SK-N-SH treated with all-trans-retinoic acid at 6 μM for 48 hours (cell line): ENCODE measurements around the gene STARD10.

Experiments
- ATAC-seq: fragments of 200-7000 bp; cut with Tn5 transposase; 3 replicates; pipeline ENCODE4 v1.9.1; 2020; ENCODE audit warnings: mild to moderate bottlenecking, moderate library complexity
- ARNTL ChIP-seq: fragments of 450-650 bp; formaldehyde crosslinking; IDR thresholded peaks from 2 replicates; pipeline ENCODE4 v1.5.0; 2020; ENCODE audit warnings: low read depth, mild to moderate bottlenecking, moderate library complexity, borderline replicate concordance
- BACH2 ChIP-seq: fragments of 250-450 bp; sonication (Bioruptor Pico); IDR thresholded peaks from 2 replicates; pipeline ENCODE4 v1.9.0; 2021; ENCODE audit warnings: mild to moderate bottlenecking, borderline replicate concordance
- CSDC2 ChIP-seq: fragments of 250-450 bp; sonication (Bioruptor Pico); IDR thresholded peaks from 2 replicates; pipeline ENCODE4 v1.5.0; 2020; ENCODE audit warnings: mild to moderate bottlenecking, moderate library complexity
- ESRRG ChIP-seq: fragments of 250-450 bp; sonication (Bioruptor Pico); IDR thresholded peaks from 2 replicates; pipeline ENCODE4 v1.6.1; 2021; ENCODE audit warnings: mild to moderate bottlenecking
- GLIS3 ChIP-seq: fragments of 250-450 bp; sonication (Bioruptor Pico); IDR thresholded peaks from 2 replicates; pipeline ENCODE4 v1.5.0; 2020; ENCODE audit warnings: mild to moderate bottlenecking, moderate library complexity
- ISL1 ChIP-seq: fragments of 250-450 bp; sonication (Bioruptor Pico); IDR thresholded peaks from 2 replicates; pipeline ENCODE4 v2.1.2; 2022; ENCODE audit warnings: mild to moderate bottlenecking, moderate library complexity
- OSR1 ChIP-seq: fragments of 250-450 bp; sonication (Bioruptor Pico); IDR thresholded peaks from 2 replicates; pipeline ENCODE4 v1.8.0; 2022; ENCODE audit warnings: moderate library complexity, mild to moderate bottlenecking, inconsistent platforms
- PPARA ChIP-seq: fragments of 250-450 bp; sonication (Bioruptor Pico); IDR thresholded peaks from 2 replicates; pipeline ENCODE4 v1.5.0; 2020; ENCODE audit warnings: mild to moderate bottlenecking, borderline replicate concordance
- RARB ChIP-seq: fragments of 250-450 bp; sonication (Bioruptor Pico); IDR thresholded peaks from 2 replicates; pipeline ENCODE4 v1.8.0; 2021; ENCODE audit warnings: mild to moderate bottlenecking, moderate library complexity
- SNAI2 ChIP-seq: fragments of 250-450 bp; sonication (Bioruptor Pico); IDR thresholded peaks from 2 replicates; pipeline ENCODE4 v1.5.0; 2020; ENCODE audit warnings: mild to moderate bottlenecking, moderate library complexity
- TCF4 ChIP-seq: fragments of 250-450 bp; sonication (Bioruptor Pico); IDR thresholded peaks from 2 replicates; pipeline ENCODE4 v1.8.0; 2021; ENCODE audit warnings: mild to moderate bottlenecking, moderate library complexity, borderline replicate concordance
- TOX ChIP-seq: fragments of 250-450 bp; sonication (Bioruptor Pico); IDR thresholded peaks from 2 replicates; pipeline ENCODE4 v1.8.0; 2021; ENCODE audit warnings: mild to moderate bottlenecking, moderate library complexity, borderline replicate concordance
- ZC3H10 ChIP-seq: fragments of 250-450 bp; sonication (Bioruptor Pico); IDR thresholded peaks from 2 replicates; pipeline ENCODE4 v1.5.1; 2021; ENCODE audit warnings: mild to moderate bottlenecking, moderate library complexity
- ZFP3 ChIP-seq: fragments of 250-450 bp; sonication (Bioruptor Pico); IDR thresholded peaks from 2 replicates; pipeline ENCODE4 v1.5.0; 2020; ENCODE audit warnings: mild to moderate bottlenecking, moderate library complexity
- ZFP30 ChIP-seq: fragments of 450-650 bp; formaldehyde crosslinking; IDR thresholded peaks from 2 replicates; pipeline ENCODE4 v1.5.0; 2022; ENCODE audit warnings: mild to moderate bottlenecking, moderate library complexity
- ZNF565 ChIP-seq: fragments of 450-650 bp; formaldehyde crosslinking; conservative IDR thresholded peaks from 2 replicates; pipeline ENCODE4 v1.5.0; 2020; ENCODE audit warnings: low read depth, mild to moderate bottlenecking, moderate library complexity
- ZNF70 ChIP-seq: fragments of 450-650 bp; formaldehyde crosslinking; IDR thresholded peaks from 2 replicates; pipeline ENCODE4 v1.5.0; 2020; ENCODE audit warnings: mild to moderate bottlenecking, moderate library complexity
- ZNF8 ChIP-seq: fragments of 450-650 bp; formaldehyde crosslinking; IDR thresholded peaks from 2 replicates; pipeline ENCODE4 v1.5.0; 2020; ENCODE audit warnings: mild to moderate bottlenecking, moderate library complexity
- TF ChIP-seq, protein P1 (sequence below): fragments of 250-450 bp; sonication (Bioruptor Pico); IDR thresholded peaks from 2 replicates; pipeline ENCODE4 v1.5.1; 2021; ENCODE audit warnings: mild to moderate bottlenecking, moderate library complexity
- TF ChIP-seq, protein P2 (sequence below): fragments of 250-450 bp; sonication (Bioruptor Pico); IDR thresholded peaks from 2 replicates; pipeline ENCODE4 v1.8.0; 2021; ENCODE audit warnings: low read depth, mild to moderate bottlenecking, moderate library complexity, borderline replicate concordance
- TF ChIP-seq, protein P3 (sequence below): fragments of 250-450 bp; sonication (Bioruptor Pico); IDR thresholded peaks from 2 replicates; pipeline ENCODE4 v1.8.0; 2020; ENCODE audit warnings: mild to moderate bottlenecking, moderate library complexity, borderline replicate concordance
- TF ChIP-seq, protein P4 (sequence below): fragments of 250-450 bp; sonication (Bioruptor Pico); IDR thresholded peaks from 2 replicates; pipeline ENCODE4 v1.5.1; 2020; ENCODE audit warnings: low read depth, mild to moderate bottlenecking, moderate library complexity

The STARD10 gene

DNA sequence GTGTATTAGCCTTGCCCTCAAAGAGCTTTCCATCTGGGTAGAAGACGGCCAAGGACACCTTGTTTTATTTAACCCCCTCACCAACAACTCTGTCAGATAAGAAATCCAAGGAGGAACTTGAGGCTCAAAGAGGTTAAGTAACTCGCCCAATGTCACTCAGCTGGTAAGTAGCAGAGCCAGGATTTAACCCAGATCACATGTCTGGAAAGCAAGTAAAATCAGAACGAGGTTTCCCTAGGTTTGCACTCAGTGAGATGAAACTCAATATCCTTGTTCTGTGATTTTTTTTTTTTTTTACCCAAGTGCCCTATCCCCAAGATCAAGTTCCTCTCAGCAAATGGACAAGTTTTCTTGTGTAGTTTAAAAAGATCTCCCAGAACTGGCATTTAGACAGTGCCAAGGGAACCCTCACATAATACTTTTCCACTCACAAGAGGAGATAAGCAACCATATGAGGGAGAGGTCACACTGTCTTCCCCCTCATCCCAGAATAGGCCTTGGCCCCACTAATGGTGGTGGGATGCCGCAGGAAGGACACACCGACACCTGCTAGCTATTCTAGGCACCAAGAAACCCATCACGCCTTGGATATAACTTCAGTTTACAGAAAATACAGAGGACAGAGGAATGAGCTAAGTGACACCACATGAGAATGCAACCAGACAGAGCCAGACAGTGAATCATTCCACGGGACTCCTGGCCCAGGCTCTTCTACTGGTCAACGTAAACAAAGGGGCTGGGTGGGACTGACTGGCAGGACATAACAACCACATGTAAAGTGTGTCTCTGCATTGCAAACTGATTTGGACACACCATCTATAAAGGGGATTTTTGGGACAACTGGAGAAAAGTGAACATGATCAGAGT lies 33.1 kb downstream of the STARD10 start:
- ATAC-seq = peak; percentile 23; the same call in 2 of the 3 replicates
- TF ChIP-seq PPARA (CRISPR knock-in tag) (no peak), ZNF70 (CRISPR knock-in tag) (no peak), ESRRG (CRISPR knock-in tag) (no peak), GLIS3 (no peak), SNAI2 (CRISPR knock-in tag) (no peak), ZFP3 (CRISPR knock-in tag) (no peak)
- TF ChIP-seq, protein P1, sequence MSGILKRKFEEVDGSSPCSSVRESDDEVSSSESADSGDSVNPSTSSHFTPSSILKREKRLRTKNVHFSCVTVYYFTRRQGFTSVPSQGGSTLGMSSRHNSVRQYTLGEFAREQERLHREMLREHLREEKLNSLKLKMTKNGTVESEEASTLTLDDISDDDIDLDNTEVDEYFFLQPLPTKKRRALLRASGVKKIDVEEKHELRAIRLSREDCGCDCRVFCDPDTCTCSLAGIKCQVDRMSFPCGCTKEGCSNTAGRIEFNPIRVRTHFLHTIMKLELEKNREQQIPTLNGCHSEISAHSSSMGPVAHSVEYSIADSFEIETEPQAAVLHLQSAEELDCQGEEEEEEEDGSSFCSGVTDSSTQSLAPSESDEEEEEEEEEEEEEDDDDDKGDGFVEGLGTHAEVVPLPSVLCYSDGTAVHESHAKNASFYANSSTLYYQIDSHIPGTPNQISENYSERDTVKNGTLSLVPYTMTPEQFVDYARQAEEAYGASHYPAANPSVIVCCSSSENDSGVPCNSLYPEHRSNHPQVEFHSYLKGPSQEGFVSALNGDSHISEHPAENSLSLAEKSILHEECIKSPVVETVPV = no peak
- TF ChIP-seq, protein P2, sequence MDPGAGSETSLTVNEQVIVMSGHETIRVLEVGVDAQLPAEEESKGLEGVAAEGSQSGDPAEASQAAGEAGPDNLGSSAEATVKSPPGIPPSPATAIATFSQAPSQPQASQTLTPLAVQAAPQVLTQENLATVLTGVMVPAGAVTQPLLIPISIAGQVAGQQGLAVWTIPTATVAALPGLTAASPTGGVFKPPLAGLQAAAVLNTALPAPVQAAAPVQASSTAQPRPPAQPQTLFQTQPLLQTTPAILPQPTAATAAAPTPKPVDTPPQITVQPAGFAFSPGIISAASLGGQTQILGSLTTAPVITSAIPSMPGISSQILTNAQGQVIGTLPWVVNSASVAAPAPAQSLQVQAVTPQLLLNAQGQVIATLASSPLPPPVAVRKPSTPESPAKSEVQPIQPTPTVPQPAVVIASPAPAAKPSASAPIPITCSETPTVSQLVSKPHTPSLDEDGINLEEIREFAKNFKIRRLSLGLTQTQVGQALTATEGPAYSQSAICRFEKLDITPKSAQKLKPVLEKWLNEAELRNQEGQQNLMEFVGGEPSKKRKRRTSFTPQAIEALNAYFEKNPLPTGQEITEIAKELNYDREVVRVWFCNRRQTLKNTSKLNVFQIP (CRISPR knock-in tag) = no peak

DNA sequence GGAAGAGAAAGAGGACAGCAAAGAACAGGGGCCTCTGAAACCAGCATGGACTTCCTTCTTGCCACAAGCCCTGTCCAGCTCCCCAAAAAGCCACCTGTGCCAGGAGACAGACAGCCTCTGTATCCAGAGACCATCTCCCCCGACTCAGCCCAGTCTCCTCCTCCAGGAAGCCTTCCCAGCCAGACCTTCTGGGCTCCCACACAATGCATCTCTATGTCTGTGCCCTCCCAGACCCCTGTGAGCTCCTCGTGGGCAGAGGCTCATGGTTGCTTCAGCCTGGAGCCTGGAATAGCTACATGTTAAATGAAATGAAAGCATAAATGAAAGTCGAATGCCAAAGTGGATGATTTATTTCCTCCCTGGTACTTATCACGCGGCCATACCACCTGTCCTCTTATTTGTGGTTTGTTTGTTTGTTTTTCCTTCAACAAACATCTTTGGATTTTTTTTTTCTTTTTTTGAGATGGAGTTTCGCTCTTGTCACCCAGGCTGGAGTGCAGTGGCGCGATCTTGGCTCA lies 34.3 kb downstream of the STARD10 start:
- TF ChIP-seq ZFP3 (CRISPR knock-in tag) (no peak), RARB (CRISPR knock-in tag) (no peak), TCF4 (CRISPR knock-in tag) (no peak), ESRRG (CRISPR knock-in tag) (no peak), ISL1 (CRISPR knock-in tag) (no peak), ARNTL (CRISPR knock-in tag) (no peak), ZNF70 (CRISPR knock-in tag) (no peak), PPARA (CRISPR knock-in tag) (no peak), OSR1 (no peak), TOX (CRISPR knock-in tag) (no peak), ZNF8 (CRISPR knock-in tag) (no peak), SNAI2 (CRISPR knock-in tag) (no peak), ZNF565 (no peak)
- TF ChIP-seq, protein P3, sequence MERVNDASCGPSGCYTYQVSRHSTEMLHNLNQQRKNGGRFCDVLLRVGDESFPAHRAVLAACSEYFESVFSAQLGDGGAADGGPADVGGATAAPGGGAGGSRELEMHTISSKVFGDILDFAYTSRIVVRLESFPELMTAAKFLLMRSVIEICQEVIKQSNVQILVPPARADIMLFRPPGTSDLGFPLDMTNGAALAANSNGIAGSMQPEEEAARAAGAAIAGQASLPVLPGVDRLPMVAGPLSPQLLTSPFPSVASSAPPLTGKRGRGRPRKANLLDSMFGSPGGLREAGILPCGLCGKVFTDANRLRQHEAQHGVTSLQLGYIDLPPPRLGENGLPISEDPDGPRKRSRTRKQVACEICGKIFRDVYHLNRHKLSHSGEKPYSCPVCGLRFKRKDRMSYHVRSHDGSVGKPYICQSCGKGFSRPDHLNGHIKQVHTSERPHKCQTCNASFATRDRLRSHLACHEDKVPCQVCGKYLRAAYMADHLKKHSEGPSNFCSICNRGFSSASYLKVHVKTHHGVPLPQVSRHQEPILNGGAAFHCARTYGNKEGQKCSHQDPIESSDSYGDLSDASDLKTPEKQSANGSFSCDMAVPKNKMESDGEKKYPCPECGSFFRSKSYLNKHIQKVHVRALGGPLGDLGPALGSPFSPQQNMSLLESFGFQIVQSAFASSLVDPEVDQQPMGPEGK (CRISPR knock-in tag) = no peak
- TF ChIP-seq, protein P2 (CRISPR knock-in tag) = no peak
- TF ChIP-seq, protein P1 = no peak
- ATAC-seq = no peak

DNA sequence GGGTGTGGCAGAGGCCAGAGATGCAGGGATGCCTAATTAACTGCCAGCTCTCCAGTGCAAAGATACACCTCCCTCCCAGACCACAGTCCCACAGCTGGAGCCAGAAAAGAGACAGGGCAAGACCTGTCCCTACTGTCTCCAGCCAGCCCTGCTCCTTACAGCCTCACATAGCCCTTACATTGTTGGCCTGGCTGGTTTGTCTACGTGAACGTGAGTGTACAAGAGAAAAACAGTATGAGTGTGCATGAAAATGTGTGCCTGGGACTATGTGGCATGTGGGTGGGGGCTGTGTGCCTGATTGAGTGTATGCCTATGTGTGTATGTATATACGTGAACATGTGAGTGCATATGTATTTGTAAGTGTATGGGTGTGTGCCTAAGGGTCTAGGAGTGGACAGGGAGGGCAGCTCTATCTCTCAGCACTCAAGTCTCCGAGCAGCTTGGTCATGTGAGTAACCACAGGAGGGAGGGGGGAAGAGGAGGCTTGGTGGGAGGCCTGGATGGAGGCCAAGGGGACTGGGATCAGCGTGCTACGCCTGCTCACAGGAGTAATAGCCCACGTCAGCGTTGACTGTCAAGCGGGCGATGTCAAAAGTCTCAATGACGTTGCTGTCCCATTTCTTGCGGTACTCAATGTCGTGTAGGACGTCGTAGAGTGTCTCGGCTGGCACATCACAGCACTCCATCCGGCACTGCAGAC lies 35.0 kb downstream of the STARD10 start:
- ATAC-seq = peak; percentile 34; the same call in 2 of the 3 replicates
- no peak for TF ChIP-seq CSDC2
- TF ChIP-seq TOX (CRISPR knock-in tag) = no peak
- no peak for TF ChIP-seq ZNF565
- TF ChIP-seq RARB (CRISPR knock-in tag) = no peak
- no peak for TF ChIP-seq BACH2 (CRISPR knock-in tag)
- TF ChIP-seq ZNF70 (CRISPR knock-in tag) = no peak
- TF ChIP-seq, protein P4, sequence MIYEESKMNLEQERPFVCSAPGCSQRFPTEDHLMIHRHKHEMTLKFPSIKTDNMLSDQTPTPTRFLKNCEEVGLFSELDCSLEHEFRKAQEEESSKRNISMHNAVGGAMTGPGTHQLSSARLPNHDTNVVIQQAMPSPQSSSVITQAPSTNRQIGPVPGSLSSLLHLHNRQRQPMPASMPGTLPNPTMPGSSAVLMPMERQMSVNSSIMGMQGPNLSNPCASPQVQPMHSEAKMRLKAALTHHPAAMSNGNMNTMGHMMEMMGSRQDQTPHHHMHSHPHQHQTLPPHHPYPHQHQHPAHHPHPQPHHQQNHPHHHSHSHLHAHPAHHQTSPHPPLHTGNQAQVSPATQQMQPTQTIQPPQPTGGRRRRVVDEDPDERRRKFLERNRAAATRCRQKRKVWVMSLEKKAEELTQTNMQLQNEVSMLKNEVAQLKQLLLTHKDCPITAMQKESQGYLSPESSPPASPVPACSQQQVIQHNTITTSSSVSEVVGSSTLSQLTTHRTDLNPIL (CRISPR knock-in tag) = no peak
- TF ChIP-seq TCF4 (CRISPR knock-in tag) = no peak
- TF ChIP-seq ISL1 (CRISPR knock-in tag) = no peak
- TF ChIP-seq, protein P3 (CRISPR knock-in tag) = no peak
- TF ChIP-seq ZFP3 (CRISPR knock-in tag) = no peak
- no peak for TF ChIP-seq GLIS3
- no peak for TF ChIP-seq ZNF8 (CRISPR knock-in tag)
- no peak for TF ChIP-seq ZC3H10 (CRISPR knock-in tag)
- no peak for TF ChIP-seq ZFP30
